K562 (cell line): Measurements from ENCODE around the gene IKZF4. TPM values are rescaled to one million over a fixed set of nuclear protein-coding genes. Genes with fewer than 3 reads are reported as not detected.

ENCODE experiments used
- ATAC-seq: fragments of 200-7000 bp; cut with Tn5 transposase; 3 replicates; pipeline ENCODE4 v1.9.1; 2020; ENCODE audit warnings: moderate library complexity
- BruUV-seq: library from RNA; stranded (reverse); fragments of 400-500 nt; replicated peaks from 2 replicates; lab custom pipeline; 2021; lab: Mats Ljungman, UMichigan
- CTCF ChIA-PET: fragments of 300-600 bp; formaldehyde crosslinking; extraction: SDS; loops from one replicate; lab custom pipeline; 2021; ENCODE audit warnings: low intra/inter-chr PET ratio; lab: Yijun Ruan, JAX
- POLR2A ChIA-PET: fragments of 300-600, 350-650 bp; sonication (Branson Sonifier 250); formaldehyde crosslinking; extraction: SDS; loops from one replicate; lab custom pipeline; 2021; ENCODE audit warnings: antibody characterized with exemption, inconsistent platforms; lab: Yijun Ruan, JAX
- DNase-seq, 4 experiments: peaks; one replicate each; pipeline versions ENCODE4 v3.0.0 to v3.0.0-alpha.2; 2011 to 2018; ENCODE audit warnings: low spot score in 3 of 4, mixed read lengths in 3 of 4; ENCODE audit errors: extremely low read depth in 1 of 4
- FAIRE-seq: peaks from 2 replicates; lab custom pipeline; 2011; peaks lifted over from hg19 to GRCh38; lab: Jason Lieb, UNC
- H2AFZ ChIP-seq: 2 replicates; pipeline ENCODE4 v1.6.0; 2011; ENCODE audit warnings: low read depth, low read length, control low read depth, inconsistent platforms
- H3K27ac ChIP-seq: fragments of 200-600 bp; 3 replicates; pipeline ENCODE4 v1.8.0; 2011; ENCODE audit warnings: low read depth, mild to moderate bottlenecking, control low read depth, inconsistent platforms, low read length, moderate library complexity, mixed read lengths; ENCODE audit errors: extremely low read depth
- H3K27me3 ChIP-seq, 2 experiments: fragments of 300-600 bp in 1 of 2; 2 replicates in 1 of 2; 3 replicates in 1 of 2; pipeline versions ENCODE4 v1.6.0 to v1.8.0; 2011; ENCODE audit warnings: inconsistent platforms in 2 of 2, low read length in 2 of 2, mild to moderate bottlenecking in 1 of 2, mixed read lengths in 1 of 2, moderate library complexity in 1 of 2; ENCODE audit not compliant: control insufficient read depth in 2 of 2, insufficient read depth in 2 of 2
- H3K36me3 ChIP-seq: fragments of 300-600 bp; 3 replicates; pipeline ENCODE4 v1.8.0; 2011; ENCODE audit warnings: mild to moderate bottlenecking, low read length, inconsistent platforms; ENCODE audit not compliant: control insufficient read depth, insufficient read depth
- H3K4me1 ChIP-seq, 2 experiments: fragments of 200-600 bp in 1 of 2; replicated peaks in 1 of 2; 2 replicates in 1 of 2; 3 replicates in 1 of 2; pipeline versions ENCODE4 v1.5.1 to v1.8.0; 2011; ENCODE audit warnings: inconsistent platforms in 2 of 2, low read length in 2 of 2, mild to moderate bottlenecking in 1 of 2, mixed read lengths in 1 of 2, moderate library complexity in 1 of 2; ENCODE audit not compliant: control insufficient read depth in 2 of 2, insufficient read depth in 2 of 2
- H3K4me2 ChIP-seq: 2 replicates; pipeline ENCODE4 v1.6.1; 2011; ENCODE audit warnings: low read length, control low read depth, inconsistent platforms, mixed read lengths; ENCODE audit not compliant: insufficient read depth
- H3K4me3 ChIP-seq: fragments of 200-600 bp; sonication (generic), shearing (Covaris generic); 2 replicates; pipeline ENCODE4 v1.5.1; 2016; ENCODE audit warnings: control low read depth, inconsistent platforms
- H3K79me2 ChIP-seq: fragments of 200-600 bp; 3 replicates; pipeline ENCODE4 v1.8.0; 2011; ENCODE audit warnings: low read length, inconsistent platforms; ENCODE audit not compliant: control insufficient read depth, insufficient read depth
- H3K9ac ChIP-seq, 2 experiments: 2 replicates each; pipeline versions ENCODE4 v1.6.0 to v1.6.1; 2011; ENCODE audit warnings: low read depth in 2 of 2, low read length in 2 of 2, control low read depth in 1 of 2, inconsistent platforms in 1 of 2, mild to moderate bottlenecking in 1 of 2, mixed read lengths in 1 of 2; ENCODE audit not compliant: insufficient read depth in 1 of 2
- H3K9me1 ChIP-seq: one replicate; pipeline ENCODE4 v1.6.0; 2011; ENCODE audit warnings: inconsistent platforms, mild to moderate bottlenecking, low read length, moderate library complexity; ENCODE audit not compliant: control insufficient read depth, insufficient read depth
- H3K9me3 ChIP-seq: replicated peaks from 2 replicates; pipeline ENCODE4 v1.5.1; 2011; ENCODE audit warnings: low read depth, low read length, inconsistent platforms; ENCODE audit not compliant: control insufficient read depth, insufficient read depth
- H4K20me1 ChIP-seq: replicated peaks from 2 replicates; pipeline ENCODE4 v1.6.1; 2011; ENCODE audit warnings: low read length, inconsistent platforms, mixed read lengths; ENCODE audit not compliant: control insufficient read depth, insufficient read depth
- HMGN3 ChIP-seq: IDR thresholded peaks from 2 replicates; pipeline ENCODE4 v1.6.1; 2011; ENCODE audit warnings: borderline replicate concordance, low read depth, mild to moderate bottlenecking, mixed read lengths, low read length; ENCODE audit not compliant: insufficient read length; ENCODE audit errors: extremely low read depth
- MGA ChIP-seq: fragments of 450-650 bp; IDR thresholded peaks from 2 replicates; pipeline ENCODE4 v1.6.1; 2016; ENCODE audit warnings: mild to moderate bottlenecking, moderate library complexity
- NR2F6 ChIP-seq: fragments of 450-650 bp; formaldehyde crosslinking; IDR thresholded peaks from 2 replicates; pipeline ENCODE4 v1.4.0; 2020; ENCODE audit warnings: mild to moderate bottlenecking
- ZHX1 ChIP-seq: fragments of 150-350 bp; conservative IDR thresholded peaks from 2 replicates; pipeline ENCODE4 v1.6.1; 2014; ENCODE audit warnings: low read length
- ZNF780A ChIP-seq: fragments of 250-450 bp; sonication (Bioruptor Pico); IDR thresholded peaks from 2 replicates; pipeline ENCODE4 v1.5.0; 2021; ENCODE audit warnings: mild to moderate bottlenecking
- WGBS: fragments of 100-300 bp; shearing (Covaris generic); methylation state at CpG from one replicate; pipeline ENCODE4 v1.1.6; 2016; ENCODE audit warnings: low coverage, mixed read lengths; ENCODE audit not compliant: insufficient coverage; ENCODE audit errors: missing lambda C conversion rate; 5-methylcytosine and 5-hydroxymethylcytosine counted together
- in situ Hi-C: fragments of 300-500 bp; cut with MboI; formaldehyde crosslinking; loops from 4 replicates; pipeline ENCODE4 v1.15.0; 2018; ENCODE audit warnings: inconsistent platforms, mixed read lengths
- intact Hi-C: fragments of 100-400 bp; cut with micrococcal nuclease; formaldehyde crosslinking; loops from 2 replicates; pipeline ENCODE4 v1.14.2; 2022
- polyA plus RNA-seq, 8 experiments: library from polyadenylated mRNA; depleted of rRNA in 4 of 8; stranded (reverse) in 5 of 8; unstranded in 3 of 8; fragments of >200 nt; fragmentation: Nextera tagmentation in 2 of 8; fragmentation: Illumina TruSeq in 1 of 8; extraction: Ambion mirVana in 2 of 8; extraction: Trizol in 1 of 8; gene quantifications; 2 replicates each; pipeline versions ENCODE4 v1.2.1 to v1.2.3, GENCODE V29; 2011 to 2014; ENCODE audit warnings: inconsistent platforms in 1 of 8, missing spikeins in 1 of 8
- total RNA-seq, 7 experiments: library from RNA; depleted of rRNA in 6 of 7; stranded (reverse); fragments of >200 nt in 6 of 7; fragmentation: Illumina TruSeq in 2 of 7; extraction: Trizol in 2 of 7; gene quantifications; 2 replicates each; pipeline versions ENCODE4 v1.2.1 to v1.2.3, GENCODE V29; 2011 to 2021; ENCODE audit warnings: low replicate concordance in 1 of 7

Gene IKZF4
- total and polyA plus RNA-seq, 9 of the 15 experiments (the other 6 are each of a cell fraction or from before 2014, with no cell fraction given): 1.9 to 16.3 (median 3.6) TPM

- ChIA-PET CTCF (interaction anchor here (0.6 kb wide), 1 partner anchor 1196 kb away, joined by 6 read pairs; no protein-coding TSS in a partner anchor), POLR2A (interaction anchor here (0.6 to 1.9 kb wide), 3 partner anchors 9 to 45 kb away, joined by 3 to 6 read pairs (median 3); no protein-coding TSS in a partner anchor)
- Histone ChIP-seq H3K4me3 (no peak overlapping the region), H3K9me3 (no peaks in the 10 kb centered on the region), H3K4me2 (no peak overlapping the region), H3K4me1 (peaks cover 9 to 13% of the 10 kb centered on the region in 2 experiments; a peak in 4 of 5 replicates), H3K79me2 (peaks cover 15% of the 10 kb centered on the region), H3K36me3 (peaks cover 55% of the 10 kb centered on the region), H3K9me1 (no peaks in the 10 kb centered on the region), H3K27me3 (no peaks in the 10 kb centered on the region), H4K20me1 (no peaks in the 10 kb centered on the region; the same call in 1 of the 2 replicates), H2AFZ (no peak overlapping the region), H3K9ac (no peak overlapping the region), H3K27ac (no peak overlapping the region)
- no peak for DNase-seq
- no peak for FAIRE-seq
- no peak for ATAC-seq
- WGBS: 49% methylated on average over 2 of the region's 2 CpGs
- intact Hi-C loops: no loop called here
- BruUV-seq: no TSS peak
- in situ Hi-C loops: no loop called here
- TF ChIP-seq ZNF780A (no peak), HMGN3 (no peak), MGA (no peak), ZHX1 (no peak), NR2F6 (CRISPR knock-in tag) (no peak)
Observed at GRCh38 chr12:56038022-56038655, 17.3 kb downstream of the IKZF4 start.
